DOHH2 (cell line): Measurements from ENCODE around the gene PPIE.

Experiments used
- H3F3A ChIP-seq: fragments of 200-600 bp; sonication (generic), shearing (Covaris generic); 2 replicates; pipeline ENCODE4 v1.6.0; 2016; ENCODE audit warnings: antibody characterized with exemption, mild to moderate bottlenecking; ENCODE audit not compliant: control insufficient read depth, insufficient read depth
- H3K27ac ChIP-seq: fragments of 200-600 bp; sonication (generic); 2 replicates; pipeline ENCODE4 v1.5.1; 2014; ENCODE audit warnings: low read depth, mild to moderate bottlenecking, low read length, moderate library complexity
- H3K27me3 ChIP-seq: fragments of 200-600 bp; sonication (generic); 2 replicates; pipeline ENCODE4 v1.6.1; 2014; ENCODE audit warnings: mild to moderate bottlenecking, low read length, mixed read lengths; ENCODE audit not compliant: control insufficient read depth
- H3K36me3 ChIP-seq: fragments of 200-600 bp; sonication (generic); 2 replicates; pipeline ENCODE4 v1.6.1; 2014; ENCODE audit warnings: mild to moderate bottlenecking, low read length, moderate library complexity, mixed read lengths; ENCODE audit not compliant: control insufficient read depth
- H3K4me1 ChIP-seq: fragments of 200-600 bp; sonication (generic); 2 replicates; pipeline ENCODE4 v1.6.1; 2014; ENCODE audit warnings: mild to moderate bottlenecking, low read length, mixed read lengths; ENCODE audit not compliant: control insufficient read depth
- H3K4me2 ChIP-seq: fragments of 200-600 bp; sonication (generic); 2 replicates; pipeline ENCODE4 v1.6.0; 2014; ENCODE audit warnings: mild to moderate bottlenecking, low read length, moderate library complexity
- H3K4me3 ChIP-seq: fragments of 200-600 bp; sonication (generic); 2 replicates; pipeline ENCODE4 v1.5.1; 2014; ENCODE audit warnings: mild to moderate bottlenecking, low read length, mixed read lengths
- H3K79me2 ChIP-seq: fragments of 200-600 bp; sonication (generic); 2 replicates; pipeline ENCODE4 v1.6.1; 2014; ENCODE audit warnings: mild to moderate bottlenecking, low read length, mixed read lengths; ENCODE audit not compliant: control insufficient read depth
- H3K9me2 ChIP-seq: fragments of 200-600 bp; sonication (generic); replicated peaks from 2 replicates; pipeline ENCODE4 v1.6.1; 2014; ENCODE audit warnings: mild to moderate bottlenecking, low read length, mixed read lengths; ENCODE audit not compliant: control insufficient read depth
- H3K9me3 ChIP-seq: fragments of 200-600 bp; sonication (generic); 2 replicates; pipeline ENCODE4 v1.6.1; 2014; ENCODE audit warnings: antibody characterized with exemption, low read length, mixed read lengths; ENCODE audit not compliant: control insufficient read depth, insufficient read depth
- H4K20me1 ChIP-seq: fragments of 200-600 bp; sonication (generic); 2 replicates; pipeline ENCODE4 v1.6.0; 2014; ENCODE audit warnings: low read depth, mild to moderate bottlenecking, antibody characterized with exemption, low read length, moderate library complexity; ENCODE audit not compliant: control insufficient read depth, insufficient read depth
- EZH2phosphoT487 ChIP-seq: fragments of 200-600 bp; sonication (generic); IDR thresholded peaks from 2 replicates; pipeline ENCODE4 v1.6.1; 2017; ENCODE audit warnings: borderline replicate concordance, mild to moderate bottlenecking, antibody characterized with exemption, low read length, moderate library complexity, mixed read lengths
- TF ChIP-seq, protein P1 (sequence below): fragments of 200-600 bp; sonication (generic); IDR thresholded peaks from one replicate; pipeline ENCODE4 v1.5.1; 2014; ENCODE audit warnings: antibody characterized with exemption, mild to moderate bottlenecking, low read depth, low read length; ENCODE audit not compliant: poor library complexity, severe bottlenecking

PPIE gene

DNA sequence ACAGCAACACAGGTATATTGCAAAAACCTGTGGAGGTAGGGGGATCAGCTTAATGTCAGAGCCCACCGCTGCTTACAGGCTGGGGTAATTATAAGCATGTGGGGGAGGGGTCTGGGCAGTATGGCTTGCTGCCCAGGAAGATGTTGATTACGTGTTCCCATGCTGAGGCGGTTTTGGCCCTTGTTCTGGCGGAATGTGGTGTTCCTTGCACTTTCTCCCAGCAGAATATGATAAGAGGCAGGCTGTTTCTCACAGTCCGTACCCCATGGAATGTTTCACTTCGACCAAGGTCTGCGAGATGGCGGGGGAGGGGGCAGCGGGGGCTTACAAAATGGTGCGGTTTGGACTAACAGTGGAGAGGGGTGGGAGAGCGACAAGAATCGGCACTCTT is 37.6 kb upstream of the PPIE start:
- H3K4me2 ChIP-seq = no peak overlapping the region
- no peak overlapping the region for H3K4me3 ChIP-seq
- H3K9me2 ChIP-seq = no peaks in the 10 kb centered on the region
- H3K36me3 ChIP-seq = no peaks in the 10 kb centered on the region
- H3K79me2 ChIP-seq = no peaks in the 10 kb centered on the region
- H3F3A ChIP-seq = no peaks in the 10 kb centered on the region
- no peaks in the 10 kb centered on the region for H3K9me3 ChIP-seq
- H4K20me1 ChIP-seq = no peaks in the 10 kb centered on the region
- peaks cover 15% of the 10 kb centered on the region for H3K27me3 ChIP-seq
- no peak for TF ChIP-seq EZH2phosphoT487
- TF ChIP-seq, protein P1, sequence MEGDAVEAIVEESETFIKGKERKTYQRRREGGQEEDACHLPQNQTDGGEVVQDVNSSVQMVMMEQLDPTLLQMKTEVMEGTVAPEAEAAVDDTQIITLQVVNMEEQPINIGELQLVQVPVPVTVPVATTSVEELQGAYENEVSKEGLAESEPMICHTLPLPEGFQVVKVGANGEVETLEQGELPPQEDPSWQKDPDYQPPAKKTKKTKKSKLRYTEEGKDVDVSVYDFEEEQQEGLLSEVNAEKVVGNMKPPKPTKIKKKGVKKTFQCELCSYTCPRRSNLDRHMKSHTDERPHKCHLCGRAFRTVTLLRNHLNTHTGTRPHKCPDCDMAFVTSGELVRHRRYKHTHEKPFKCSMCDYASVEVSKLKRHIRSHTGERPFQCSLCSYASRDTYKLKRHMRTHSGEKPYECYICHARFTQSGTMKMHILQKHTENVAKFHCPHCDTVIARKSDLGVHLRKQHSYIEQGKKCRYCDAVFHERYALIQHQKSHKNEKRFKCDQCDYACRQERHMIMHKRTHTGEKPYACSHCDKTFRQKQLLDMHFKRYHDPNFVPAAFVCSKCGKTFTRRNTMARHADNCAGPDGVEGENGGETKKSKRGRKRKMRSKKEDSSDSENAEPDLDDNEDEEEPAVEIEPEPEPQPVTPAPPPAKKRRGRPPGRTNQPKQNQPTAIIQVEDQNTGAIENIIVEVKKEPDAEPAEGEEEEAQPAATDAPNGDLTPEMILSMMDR = no peak
- no peak overlapping the region for H3K27ac ChIP-seq
- no peaks in the 10 kb centered on the region for H3K4me1 ChIP-seq

DNA sequence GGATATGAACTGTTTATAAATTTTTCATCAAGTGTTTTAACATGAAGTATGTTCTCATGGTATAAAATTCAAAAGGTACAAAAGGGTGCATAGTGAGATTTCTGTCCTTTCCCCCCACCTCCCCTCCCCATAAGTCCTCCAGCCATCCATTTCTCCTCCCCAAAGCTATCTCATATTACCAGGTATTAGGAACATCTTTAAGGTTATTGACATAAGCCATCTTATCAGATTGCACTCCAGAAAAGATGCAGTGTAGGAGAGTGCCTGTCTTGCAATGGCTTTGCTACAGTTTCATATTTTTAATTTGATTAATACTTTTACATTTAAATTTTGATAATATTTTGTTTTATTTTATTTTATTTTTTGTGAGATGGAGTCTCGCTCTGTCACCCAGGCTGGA is 33.9 kb upstream of the PPIE start:
- Histone ChIP-seq H3K4me1 (no peaks in the 10 kb centered on the region), H3F3A (no peaks in the 10 kb centered on the region), H3K9me3 (no peaks in the 10 kb centered on the region)

DNA sequence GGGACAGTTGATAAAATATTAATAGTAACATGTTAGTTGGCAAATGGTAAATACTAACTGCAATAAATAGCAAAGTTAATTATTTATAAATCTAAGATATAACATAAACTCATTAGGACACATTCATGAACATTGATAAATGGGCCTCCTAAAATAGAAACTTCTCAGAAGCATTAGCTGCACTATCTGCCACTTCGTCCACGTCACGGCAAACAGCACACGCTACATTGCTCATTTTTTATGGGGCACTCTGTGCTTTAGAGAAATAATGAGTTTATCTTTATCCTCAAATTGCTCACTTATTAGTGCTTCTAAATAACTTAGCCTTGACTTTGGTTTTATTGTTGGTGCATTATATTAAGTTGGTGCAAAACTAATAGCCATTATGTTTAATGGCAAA is 31.2 kb upstream of the PPIE start:
- H3F3A ChIP-seq = no peaks in the 10 kb centered on the region

More for the DNA sequence above, 33.9 kb upstream of the PPIE start:
- H3K36me3 ChIP-seq = no peaks in the 10 kb centered on the region
- H3K27me3 ChIP-seq = peaks cover 4% of the 10 kb centered on the region; the same call in 1 of the 2 replicates
- no peaks in the 10 kb centered on the region for H4K20me1 ChIP-seq
- TF ChIP-seq, protein P1 = no peak
- TF ChIP-seq EZH2phosphoT487 = no peak
- H3K27ac ChIP-seq = no peak overlapping the region
- no peak overlapping the region for H3K4me3 ChIP-seq
- H3K4me2 ChIP-seq = no peak overlapping the region
- no peaks in the 10 kb centered on the region for H3K9me2 ChIP-seq
- H3K79me2 ChIP-seq = no peaks in the 10 kb centered on the region

More for the DNA sequence above, 31.2 kb upstream of the PPIE start:
- Histone ChIP-seq H3K79me2 (no peaks in the 10 kb centered on the region), H3K27me3 (peaks cover 4% of the 10 kb centered on the region; the same call in 1 of the 2 replicates), H4K20me1 (no peaks in the 10 kb centered on the region), H3K9me3 (no peaks in the 10 kb centered on the region), H3K4me1 (no peaks in the 10 kb centered on the region), H3K4me2 (no peak overlapping the region), H3K27ac (no peak overlapping the region), H3K4me3 (no peak overlapping the region), H3K36me3 (no peaks in the 10 kb centered on the region), H3K9me2 (no peaks in the 10 kb centered on the region)
- TF ChIP-seq EZH2phosphoT487 = no peak
- TF ChIP-seq, protein P1 = no peak
